ENCODE results near the gene NR2C2.

NR2C2 gene

GRCh38 chr3:15064299-15064834, 117.0 kb downstream of the NR2C2 start:
- TF ChIP-seq GATA3 (IDR thresholded peaks at IDR 0.05; ENCODE audit: low read depth, low read length) (no peak), GATA2 (IDR thresholded peaks at IDR 0.05; ENCODE audit: low read depth, low read length) (no peak)

- no peak for TF ChIP-seq GATA3 (IDR thresholded peaks at IDR 0.05; ENCODE audit: low read depth, low read length)
Observed at GRCh38 chr3:15064835-15065549, 117.6 kb downstream of the NR2C2 start, which contains the start of gene MRPS25. Gene MRPS25, minus strand, starts transcription at chr3:15065315. Its CDS starts 121 bp downstream, at chr3:15065194.

GRCh38 chr3:15065550-15066007, 118.2 kb downstream of the NR2C2 start:
- TF ChIP-seq GATA2 (IDR thresholded peaks at IDR 0.05; ENCODE audit: low read depth, low read length), result no peak
- no peak for TF ChIP-seq GATA3 (IDR thresholded peaks at IDR 0.05; ENCODE audit: low read depth, low read length)

- TF ChIP-seq GATA3 (IDR thresholded peaks at IDR 0.05; ENCODE audit: low read depth, low read length) (no peak), GATA2 (IDR thresholded peaks at IDR 0.05; ENCODE audit: low read depth, low read length) (no peak)
Observed at GRCh38 chr3:15066467-15066866, 119.1 kb downstream of the NR2C2 start.

GRCh38 chr3:15069441-15069840, 122.1 kb downstream of the NR2C2 start:
- no peak for TF ChIP-seq GATA3 (IDR thresholded peaks at IDR 0.05; ENCODE audit: low read depth, low read length)
- TF ChIP-seq GATA2 (IDR thresholded peaks at IDR 0.05; ENCODE audit: low read depth, low read length), result no peak

DNA sequence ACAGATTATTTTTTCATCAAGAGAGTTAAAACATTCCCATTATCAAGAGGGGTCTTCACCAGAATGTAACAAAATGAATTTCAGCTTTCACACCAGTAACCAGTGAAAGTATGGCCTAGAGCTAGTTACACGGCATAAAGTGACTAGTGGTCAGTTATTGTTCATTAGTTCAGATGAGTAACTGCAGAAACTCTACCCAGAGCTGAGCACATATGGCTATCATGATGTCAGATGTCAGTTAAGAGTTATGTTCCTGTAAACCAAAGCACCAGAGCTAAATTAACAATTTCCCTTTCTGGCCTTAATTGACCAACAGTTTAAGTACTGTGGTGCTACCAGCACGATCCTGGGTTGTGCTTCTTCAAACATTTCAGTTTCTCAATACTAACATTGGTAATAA, 124.3 kb downstream of the NR2C2 start:
- TF ChIP-seq GATA2 (IDR thresholded peaks at IDR 0.05; ENCODE audit: low read depth, low read length), result no peak
- no peak for TF ChIP-seq GATA3 (IDR thresholded peaks at IDR 0.05; ENCODE audit: low read depth, low read length)

DNA sequence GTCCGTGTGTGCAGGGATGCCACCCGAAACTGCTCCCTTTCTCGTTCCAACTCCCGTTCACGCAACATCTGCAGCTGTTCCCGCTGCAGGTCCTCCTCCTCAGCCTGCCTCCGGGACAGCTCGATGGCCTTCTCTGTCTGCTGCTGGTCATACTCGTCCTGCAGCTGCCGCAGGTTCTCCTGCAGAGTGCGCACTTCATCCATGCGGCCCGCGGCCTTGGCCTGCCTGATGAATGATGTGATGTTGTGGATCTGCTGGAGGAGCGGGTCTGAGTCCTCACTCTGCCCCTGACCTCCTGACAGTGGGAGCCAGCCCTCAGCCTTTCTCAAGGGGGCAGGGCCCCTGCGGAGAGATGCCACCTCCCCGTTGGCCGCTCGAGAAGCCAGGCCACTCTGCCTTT, 127.1 kb downstream of the NR2C2 start:
- TF ChIP-seq GATA2 (IDR thresholded peaks at IDR 0.05; ENCODE audit: low read depth, low read length), result no peak
- TF ChIP-seq GATA3 (IDR thresholded peaks at IDR 0.05; ENCODE audit: low read depth, low read length), result no peak

DNA sequence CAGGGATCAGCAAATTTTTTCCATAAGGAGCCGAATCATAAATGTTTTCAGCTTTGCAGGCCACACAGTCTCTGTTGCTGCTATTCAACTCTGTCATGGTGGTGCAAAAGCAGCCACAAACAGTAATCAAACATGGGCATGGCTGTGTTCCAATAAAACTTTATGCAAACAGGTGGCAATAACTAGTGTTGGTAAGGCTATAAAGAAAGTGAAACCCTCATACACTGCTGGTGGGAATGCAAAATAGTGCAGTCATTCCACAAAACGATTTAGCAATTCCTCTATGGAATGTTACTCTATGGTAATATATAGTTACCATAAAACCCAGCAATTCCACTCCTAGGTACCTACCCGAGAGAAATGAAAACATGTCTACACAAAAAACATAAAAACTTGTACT, 131.7 kb downstream of the NR2C2 start:
- TF ChIP-seq GATA3 (IDR thresholded peaks at IDR 0.05; ENCODE audit: low read depth, low read length) (no peak), GATA2 (IDR thresholded peaks at IDR 0.05; ENCODE audit: low read depth, low read length) (no peak)

DNA sequence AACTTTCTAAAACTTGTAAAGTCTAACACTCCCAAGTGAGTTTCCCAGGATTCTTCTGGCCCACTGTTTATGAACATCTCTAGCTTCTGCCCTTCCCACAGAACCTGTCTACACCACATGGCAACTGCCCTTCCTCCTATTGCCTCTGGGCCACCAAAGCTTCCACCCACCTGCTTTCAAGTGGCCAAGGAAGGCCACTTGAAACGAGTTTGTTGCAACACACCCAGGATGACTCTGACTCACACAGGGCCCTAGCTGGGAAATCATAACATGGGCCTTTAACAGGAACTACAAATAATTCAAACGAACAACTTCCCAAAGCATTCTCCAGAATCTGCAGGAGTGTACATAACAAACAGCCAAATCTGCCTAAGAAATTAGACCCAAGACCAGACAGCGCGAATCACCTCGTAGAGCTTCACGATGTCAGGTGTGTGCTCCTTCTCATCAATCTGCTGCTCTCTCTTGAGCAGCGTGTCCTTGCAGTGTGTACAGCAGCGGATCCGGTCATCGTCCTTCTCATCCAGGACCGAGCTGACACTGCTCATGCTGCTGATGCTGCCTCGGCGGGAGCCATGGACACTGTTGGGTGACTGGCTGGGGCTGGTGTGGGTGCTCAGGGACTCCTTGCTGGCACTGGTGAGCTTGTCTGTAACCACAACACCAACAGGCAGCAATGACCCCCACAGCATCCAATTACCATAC, 134.7 kb downstream of the NR2C2 start:
- TF ChIP-seq GATA2 (IDR thresholded peaks at IDR 0.05; ENCODE audit: low read depth, low read length), result no peak
- no peak for TF ChIP-seq GATA3 (IDR thresholded peaks at IDR 0.05; ENCODE audit: low read depth, low read length)

GRCh38 chr3:15083252-15083651, 135.9 kb downstream of the NR2C2 start:
- TF ChIP-seq GATA3 (IDR thresholded peaks at IDR 0.05; ENCODE audit: low read depth, low read length) (no peak), GATA2 (IDR thresholded peaks at IDR 0.05; ENCODE audit: low read depth, low read length) (no peak)

DNA sequence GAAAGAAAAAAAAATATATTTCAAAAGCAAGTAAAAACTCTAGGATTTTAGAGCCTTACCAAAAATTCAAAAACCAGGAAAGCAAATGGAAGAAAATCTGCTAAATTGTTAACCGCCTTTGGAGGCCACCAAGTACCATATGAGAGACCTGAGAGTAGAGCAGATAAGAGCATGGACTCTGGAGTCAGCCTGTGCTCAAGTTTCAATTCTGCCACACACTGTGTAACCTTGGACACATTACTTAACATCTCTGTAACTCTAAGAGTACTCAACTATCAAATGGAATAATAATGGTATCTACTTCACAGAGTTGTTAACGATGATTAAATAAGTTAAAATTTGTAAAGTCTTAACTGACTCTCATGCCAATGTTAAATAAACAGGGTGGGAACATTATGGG, 138.9 kb downstream of the NR2C2 start:
- TF ChIP-seq GATA2 (IDR thresholded peaks at IDR 0.05; ENCODE audit: low read depth, low read length) (no peak), GATA3 (IDR thresholded peaks at IDR 0.05; ENCODE audit: low read depth, low read length) (no peak)

DNA sequence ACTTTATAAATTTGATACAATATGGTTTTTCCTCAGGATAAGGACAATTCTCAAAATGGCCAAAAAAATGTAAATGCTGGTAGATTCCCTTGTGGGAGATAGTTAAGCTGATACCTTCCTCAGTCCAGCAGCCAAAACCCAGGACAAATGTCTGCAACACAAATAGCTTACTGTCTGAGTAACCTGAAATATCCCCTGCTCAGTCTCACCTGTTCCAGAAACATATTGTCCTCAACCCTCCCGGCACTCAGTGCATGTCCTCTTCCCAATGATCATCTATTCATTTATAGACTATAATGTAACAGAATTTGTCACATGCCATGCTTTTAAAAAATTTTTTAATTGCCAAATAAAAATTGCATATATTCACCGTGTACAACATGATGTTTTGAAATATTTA, 139.3 kb downstream of the NR2C2 start:
- TF ChIP-seq GATA3 (IDR thresholded peaks at IDR 0.05; ENCODE audit: low read depth, low read length), result no peak
- no peak for TF ChIP-seq GATA2 (IDR thresholded peaks at IDR 0.05; ENCODE audit: low read depth, low read length)

DNA sequence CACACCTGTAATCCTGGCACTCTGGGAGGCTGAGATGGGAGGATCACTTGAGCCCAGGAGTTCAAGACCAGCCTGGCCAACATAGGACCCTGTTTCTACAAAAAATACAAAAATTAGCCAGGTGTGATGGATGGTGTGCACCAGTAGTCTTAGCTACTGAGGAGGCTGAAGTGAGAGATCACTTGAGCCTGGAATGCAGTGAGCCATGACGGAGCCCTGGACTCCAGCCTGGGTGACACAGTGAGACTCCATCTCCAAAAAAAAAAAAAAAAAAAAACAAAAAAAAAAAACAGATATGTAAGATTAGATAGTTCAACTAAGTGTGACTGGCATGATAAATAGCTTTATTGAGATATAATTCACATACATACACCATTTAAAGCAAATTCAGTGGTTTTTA, 141.8 kb downstream of the NR2C2 start:
- TF ChIP-seq GATA3 (IDR thresholded peaks at IDR 0.05; ENCODE audit: low read depth, low read length), result no peak
- TF ChIP-seq GATA2 (IDR thresholded peaks at IDR 0.05; ENCODE audit: low read depth, low read length), result no peak

- TF ChIP-seq GATA2 (IDR thresholded peaks at IDR 0.05; ENCODE audit: low read depth, low read length) (no peak), GATA3 (IDR thresholded peaks at IDR 0.05; ENCODE audit: low read depth, low read length) (no peak)
Observed at GRCh38 chr3:15091575-15091974, 144.2 kb downstream of the NR2C2 start.

DNA sequence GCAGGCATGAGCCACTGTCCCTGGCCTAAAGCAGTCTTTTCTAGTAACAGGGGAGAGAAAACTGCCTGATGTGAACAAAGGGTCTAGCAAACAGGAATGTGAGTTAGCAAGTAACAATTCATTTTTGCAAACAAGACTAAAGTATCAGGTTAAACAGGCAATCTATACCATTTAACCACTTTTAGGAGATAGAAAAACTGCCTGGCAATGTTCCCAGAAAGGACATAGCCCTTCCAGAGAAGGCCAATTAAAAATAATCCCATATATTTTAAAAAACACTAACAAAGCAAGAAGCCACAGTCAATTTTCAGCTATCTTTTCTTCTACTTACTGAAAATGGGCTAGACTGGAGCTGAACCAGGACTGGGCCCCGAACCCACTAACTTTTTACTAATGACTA, 145.3 kb downstream of the NR2C2 start:
- TF ChIP-seq GATA2 (IDR thresholded peaks at IDR 0.05; ENCODE audit: low read depth, low read length), result no peak
- no peak for TF ChIP-seq GATA3 (IDR thresholded peaks at IDR 0.05; ENCODE audit: low read depth, low read length)

All from SH-SY5Y (cell line).